ENCODE measurements around the gene SOX5.

The SOX5 gene

GRCh38 chr12:23600919-23601318 lies 348.6 kb downstream of the SOX5 start:
- DNase-seq (ENCODE audit: low read depth): no peak

GRCh38 chr12:23596568-23596967 lies 352.9 kb downstream of the SOX5 start:
- DNase-seq (ENCODE audit: low read depth): no peak

- DNase-seq (ENCODE audit: low read depth): no peak
Observed at GRCh38 chr12:23587833-23588559, 361.5 kb downstream of the SOX5 start.

- DNase-seq (ENCODE audit: low read depth): no peak
Observed at GRCh38 chr12:23585782-23586163, 363.7 kb downstream of the SOX5 start.

- no peak for DNase-seq (ENCODE audit: low read depth)
Observed at GRCh38 chr12:23585156-23585781, 364.2 kb downstream of the SOX5 start.

- no peak for DNase-seq (ENCODE audit: low read depth)
Observed at GRCh38 chr12:23581913-23582312, 367.6 kb downstream of the SOX5 start.

GRCh38 chr12:23579257-23579656 lies 370.2 kb downstream of the SOX5 start:
- DNase-seq (ENCODE audit: low read depth): no peak

GRCh38 chr12:23576372-23576771 lies 373.1 kb downstream of the SOX5 start:
- DNase-seq (ENCODE audit: low read depth): no peak

GRCh38 chr12:23569356-23569755 lies 380.1 kb downstream of the SOX5 start:
- no peak for DNase-seq (ENCODE audit: low read depth)

- DNase-seq (ENCODE audit: low read depth): no peak
Observed at GRCh38 chr12:23566133-23566532, 383.3 kb downstream of the SOX5 start.

- DNase-seq (ENCODE audit: low read depth): no peak
Observed at GRCh38 chr12:23564451-23565152, 384.9 kb downstream of the SOX5 start.

- DNase-seq (ENCODE audit: low read depth): no peak
Observed at GRCh38 chr12:23561364-23562345, 387.8 kb downstream of the SOX5 start.

- DNase-seq (ENCODE audit: low read depth): no peak
Observed at GRCh38 chr12:23560611-23561010, 388.9 kb downstream of the SOX5 start.

- DNase-seq (ENCODE audit: low read depth): no peak
Observed at GRCh38 chr12:23559268-23559753, 390.2 kb downstream of the SOX5 start.

GRCh38 chr12:23556661-23557060 lies 392.8 kb downstream of the SOX5 start:
- DNase-seq (ENCODE audit: low read depth): no peak

GRCh38 chr12:23555825-23556207 lies 393.7 kb downstream of the SOX5 start:
- no peak for DNase-seq (ENCODE audit: low read depth)

GRCh38 chr12:23555180-23555824 lies 394.2 kb downstream of the SOX5 start:
- DNase-seq (ENCODE audit: low read depth): no peak

GRCh38 chr12:23552417-23552816 lies 397.1 kb downstream of the SOX5 start:
- DNase-seq (ENCODE audit: low read depth): no peak

- DNase-seq (ENCODE audit: low read depth): no peak
Observed at GRCh38 chr12:23550753-23551152, 398.7 kb downstream of the SOX5 start.

- no peak for DNase-seq (ENCODE audit: low read depth)
Observed at GRCh38 chr12:23548742-23549141, 400.7 kb downstream of the SOX5 start.

- DNase-seq (ENCODE audit: low read depth): no peak
Observed at GRCh38 chr12:23546756-23547155, 402.7 kb downstream of the SOX5 start.

All from stromal cell of bone marrow (primary cell).